Loucy (cell line): ENCODE measurements around the gene ANKS3.

Experiments
- H2AFZ ChIP-seq: fragments of 200-600 bp; sonication (generic); 2 replicates; pipeline ENCODE4 v1.6.0; 2016; ENCODE audit warnings: antibody characterized with exemption, mild to moderate bottlenecking, low read length, moderate library complexity
- H3F3A ChIP-seq: fragments of 200-600 bp; 2 replicates; pipeline ENCODE4 v1.6.0; 2016; ENCODE audit warnings: antibody characterized with exemption, low read depth, mild to moderate bottlenecking
- H3K27me3 ChIP-seq: fragments of 200-600 bp; sonication (generic); 2 replicates; pipeline ENCODE4 v1.6.1; 2014; ENCODE audit warnings: low read length, mild to moderate bottlenecking; ENCODE audit not compliant: insufficient read depth, poor library complexity, severe bottlenecking
- H3K36me3 ChIP-seq: fragments of 200-600 bp; sonication (generic); 2 replicates; pipeline ENCODE4 v1.6.1; 2016; ENCODE audit warnings: low read length; ENCODE audit not compliant: insufficient read depth
- H3K4me1 ChIP-seq: fragments of 200-600 bp; sonication (generic); 2 replicates; pipeline ENCODE4 v1.5.1; 2014; ENCODE audit warnings: low read length, mild to moderate bottlenecking; ENCODE audit not compliant: insufficient read depth, poor library complexity, severe bottlenecking
- H3K4me2 ChIP-seq: fragments of 200-600 bp; sonication (generic); 2 replicates; pipeline ENCODE4 v1.6.0; 2014; ENCODE audit warnings: antibody characterized with exemption, low read length, low read depth, mild to moderate bottlenecking; ENCODE audit not compliant: poor library complexity, severe bottlenecking
- H3K4me3 ChIP-seq: fragments of 200-600 bp; sonication (generic); 2 replicates; pipeline ENCODE4 v1.5.1; 2014; ENCODE audit warnings: low read length, mild to moderate bottlenecking, mixed read lengths; ENCODE audit not compliant: poor library complexity, severe bottlenecking
- H3K79me2 ChIP-seq: fragments of 200-600 bp; sonication (generic); 2 replicates; pipeline ENCODE4 v1.6.1; 2014; ENCODE audit warnings: low read length; ENCODE audit not compliant: insufficient read depth
- H3K9ac ChIP-seq: fragments of 200-600 bp; sonication (generic); 2 replicates; pipeline ENCODE4 v1.6.0; 2014; ENCODE audit warnings: mild to moderate bottlenecking, low read depth, low read length, moderate library complexity; ENCODE audit not compliant: poor library complexity, severe bottlenecking
- H3K9me2 ChIP-seq: fragments of 200-600 bp; sonication (generic); replicated peaks from 2 replicates; pipeline ENCODE4 v1.6.1; 2016; ENCODE audit warnings: low read depth, low read length, mixed read lengths
- H3K9me3 ChIP-seq: fragments of 200-600 bp; sonication (generic); 2 replicates; pipeline ENCODE4 v1.6.1; 2014; ENCODE audit warnings: mild to moderate bottlenecking, antibody characterized with exemption, low read length, low read depth; ENCODE audit not compliant: insufficient read depth
- H4K20me1 ChIP-seq: fragments of 200-600 bp; sonication (generic); 2 replicates; pipeline ENCODE4 v1.6.0; 2014; ENCODE audit warnings: antibody characterized with exemption, low read length, mild to moderate bottlenecking; ENCODE audit not compliant: insufficient read depth, poor library complexity, severe bottlenecking
- EZH2phosphoT487 ChIP-seq: fragments of 200-600 bp; IDR thresholded peaks from 2 replicates; pipeline ENCODE4 v1.6.1; 2018; ENCODE audit warnings: antibody characterized with exemption, mild to moderate bottlenecking, moderate library complexity, borderline replicate concordance
- TF ChIP-seq, protein P1 (sequence below): fragments of 200-600 bp; sonication (generic); conservative IDR thresholded peaks from 2 replicates; pipeline ENCODE4 v1.5.1; 2014; ENCODE audit warnings: mild to moderate bottlenecking, antibody characterized with exemption, low read length

Gene ANKS3

DNA sequence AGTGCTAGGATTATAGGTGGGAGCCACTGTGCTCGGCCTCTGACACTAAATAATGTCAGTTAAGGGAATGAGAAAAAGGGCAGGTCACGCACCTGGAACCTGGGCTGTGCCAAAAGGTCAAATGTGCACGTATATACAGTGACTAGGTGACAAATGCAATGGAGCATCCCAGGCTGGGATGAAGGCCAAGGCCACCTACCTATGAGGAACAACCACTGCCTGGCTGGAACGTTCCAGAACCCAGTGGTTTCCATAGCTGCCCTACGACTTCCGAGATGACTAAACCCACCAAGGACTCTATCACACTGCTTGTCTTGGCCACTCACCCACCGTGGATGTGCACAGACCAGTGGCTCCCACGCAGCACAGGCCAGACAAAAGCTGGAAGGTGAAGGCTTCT lies 16.8 kb upstream of the ANKS3 start:
- Histone ChIP-seq H3K27me3 (no peaks in the 10 kb centered on the region), H3K36me3 (peaks cover 5% of the 10 kb centered on the region; the same call in 1 of the 2 replicates), H3K79me2 (no peaks in the 10 kb centered on the region), H4K20me1 (no peaks in the 10 kb centered on the region), H3K4me2 (no peak overlapping the region), H3K9me3 (no peaks in the 10 kb centered on the region), H3F3A (no peaks in the 10 kb centered on the region), H3K9me2 (no peaks in the 10 kb centered on the region), H3K4me1 (no peaks in the 10 kb centered on the region), H3K9ac (no peak overlapping the region), H3K4me3 (no peak overlapping the region), H2AFZ (no peak overlapping the region)
- TF ChIP-seq, protein P1, sequence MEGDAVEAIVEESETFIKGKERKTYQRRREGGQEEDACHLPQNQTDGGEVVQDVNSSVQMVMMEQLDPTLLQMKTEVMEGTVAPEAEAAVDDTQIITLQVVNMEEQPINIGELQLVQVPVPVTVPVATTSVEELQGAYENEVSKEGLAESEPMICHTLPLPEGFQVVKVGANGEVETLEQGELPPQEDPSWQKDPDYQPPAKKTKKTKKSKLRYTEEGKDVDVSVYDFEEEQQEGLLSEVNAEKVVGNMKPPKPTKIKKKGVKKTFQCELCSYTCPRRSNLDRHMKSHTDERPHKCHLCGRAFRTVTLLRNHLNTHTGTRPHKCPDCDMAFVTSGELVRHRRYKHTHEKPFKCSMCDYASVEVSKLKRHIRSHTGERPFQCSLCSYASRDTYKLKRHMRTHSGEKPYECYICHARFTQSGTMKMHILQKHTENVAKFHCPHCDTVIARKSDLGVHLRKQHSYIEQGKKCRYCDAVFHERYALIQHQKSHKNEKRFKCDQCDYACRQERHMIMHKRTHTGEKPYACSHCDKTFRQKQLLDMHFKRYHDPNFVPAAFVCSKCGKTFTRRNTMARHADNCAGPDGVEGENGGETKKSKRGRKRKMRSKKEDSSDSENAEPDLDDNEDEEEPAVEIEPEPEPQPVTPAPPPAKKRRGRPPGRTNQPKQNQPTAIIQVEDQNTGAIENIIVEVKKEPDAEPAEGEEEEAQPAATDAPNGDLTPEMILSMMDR: no peak
- TF ChIP-seq EZH2phosphoT487: no peak

DNA sequence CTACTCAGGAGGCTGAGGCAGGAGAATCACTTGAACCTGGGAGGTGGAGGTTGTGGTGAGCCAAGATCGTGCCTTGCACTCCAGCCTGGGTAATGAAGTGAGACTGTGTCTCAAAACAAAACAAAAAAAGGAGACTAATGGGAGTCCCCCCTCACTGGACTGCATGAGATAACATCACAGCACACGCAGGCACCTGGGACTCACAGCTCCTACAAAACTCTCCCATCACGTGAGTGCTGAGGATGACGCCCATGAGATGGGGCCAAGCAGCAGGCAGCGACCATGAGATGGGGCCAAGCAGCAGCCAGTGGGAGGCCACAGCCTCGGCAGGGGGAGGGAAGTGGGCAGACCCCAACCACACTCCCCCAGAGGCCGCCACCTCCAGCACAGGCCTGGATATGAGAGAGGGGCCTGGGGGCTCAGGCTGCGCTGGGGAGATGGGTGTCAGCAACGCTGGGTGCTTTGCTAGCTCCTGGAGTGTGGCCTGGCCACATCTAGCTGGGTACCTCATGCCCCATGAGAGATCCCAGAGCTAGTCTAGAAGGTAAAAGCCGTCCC lies 15.7 kb upstream of the ANKS3 start:
- H3K9me2 ChIP-seq: no peaks in the 10 kb centered on the region
- no peak overlapping the region for H3K4me3 ChIP-seq
- no peaks in the 10 kb centered on the region for H3F3A ChIP-seq
- TF ChIP-seq, protein P1: no peak
- no peak for TF ChIP-seq EZH2phosphoT487
- no peaks in the 10 kb centered on the region for H3K4me1 ChIP-seq
- no peak overlapping the region for H3K9ac ChIP-seq
- no peaks in the 10 kb centered on the region for H4K20me1 ChIP-seq
- H3K79me2 ChIP-seq: no peaks in the 10 kb centered on the region
- H2AFZ ChIP-seq: no peak overlapping the region
- H3K27me3 ChIP-seq: no peaks in the 10 kb centered on the region
- no peaks in the 10 kb centered on the region for H3K9me3 ChIP-seq
- peaks cover 5% of the 10 kb centered on the region; the same call in 1 of the 2 replicates for H3K36me3 ChIP-seq
- H3K4me2 ChIP-seq: no peak overlapping the region

DNA sequence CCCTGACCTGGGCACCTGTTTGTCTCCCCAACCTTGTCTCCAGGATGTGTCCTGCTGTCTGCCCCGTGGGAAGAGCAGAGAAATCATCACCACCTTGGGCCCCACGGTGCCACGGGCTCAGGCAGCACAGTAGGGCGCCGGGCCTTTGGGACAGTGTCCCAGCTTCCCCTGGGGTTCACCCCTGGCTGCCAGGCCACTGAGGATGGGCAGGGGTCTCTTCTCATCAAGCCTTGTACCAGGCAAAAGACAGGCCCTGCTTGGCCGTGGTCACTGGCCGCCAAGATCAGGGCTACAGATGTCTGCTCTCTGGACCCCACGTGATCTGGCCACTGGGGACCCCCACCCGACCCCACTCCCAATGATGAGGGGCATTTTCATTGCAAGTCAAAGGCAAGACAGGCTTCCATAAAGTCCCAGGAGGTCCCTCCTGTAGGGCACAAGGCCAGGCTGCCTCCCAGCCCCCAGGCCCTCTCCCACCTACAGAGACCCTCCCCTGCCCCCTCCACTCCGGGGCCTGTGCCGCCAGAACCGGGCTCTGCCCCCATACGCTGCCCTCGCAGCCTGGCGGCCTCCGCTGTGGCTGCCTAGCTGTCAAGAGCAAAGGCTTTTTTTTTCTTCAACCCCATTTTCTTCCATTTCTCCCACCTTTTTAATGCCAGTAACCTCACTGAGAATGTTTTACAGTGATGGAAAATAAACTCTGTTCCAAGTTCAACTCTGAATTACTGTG lies 14.8 kb upstream of the ANKS3 start:
- Histone ChIP-seq H4K20me1 (no peaks in the 10 kb centered on the region), H3K9ac (no peak overlapping the region), H3K4me2 (no peak overlapping the region), H3K4me3 (no peak overlapping the region), H3K9me2 (no peaks in the 10 kb centered on the region), H3K79me2 (no peaks in the 10 kb centered on the region), H3K4me1 (no peaks in the 10 kb centered on the region), H2AFZ (no peak overlapping the region), H3K9me3 (no peaks in the 10 kb centered on the region), H3K27me3 (no peaks in the 10 kb centered on the region), H3F3A (no peaks in the 10 kb centered on the region), H3K36me3 (peaks cover 5% of the 10 kb centered on the region; the same call in 1 of the 2 replicates)
- TF ChIP-seq EZH2phosphoT487: no peak
- TF ChIP-seq, protein P1: no peak
